SJCRH30 (cell line): ENCODE results near the gene CREBRF. TPM values are rescaled to one million over a fixed set of nuclear protein-coding genes. Genes with fewer than 3 reads are reported as not detected.
A peak's percentile ranks its signal among the peaks of the same experiment; 100 is the strongest.
"Not testable (repeated sequence)": the region's sequence is repeated elsewhere in the genome, so short reads cannot be mapped to it uniquely, and the experiment has no call there.

ENCODE experiments used
- DNase-seq, 2 experiments: peaks; one replicate each; pipeline ENCODE4 v3.0.0-alpha.2; 2015 to 2020
- H3K27ac ChIP-seq: fragments of 250-450 bp; sonication (Bioruptor Pico); 2 replicates; pipeline ENCODE4 v1.5.1; 2020; ENCODE audit warnings: mild to moderate bottlenecking, moderate library complexity
- H3K27me3 ChIP-seq: fragments of 250-450 bp; sonication (Bioruptor Pico); 2 replicates; pipeline ENCODE4 v1.5.1; 2020; ENCODE audit warnings: mild to moderate bottlenecking, moderate library complexity
- H3K36me3 ChIP-seq: fragments of 250-450 bp; sonication (Bioruptor Pico); 2 replicates; pipeline ENCODE4 v1.5.1; 2020; ENCODE audit warnings: mild to moderate bottlenecking, moderate library complexity
- H3K4me1 ChIP-seq: fragments of 250-450 bp; sonication (Bioruptor Pico); 2 replicates; pipeline ENCODE4 v1.5.1; 2020; ENCODE audit warnings: mild to moderate bottlenecking, moderate library complexity
- H3K4me3 ChIP-seq: fragments of 250-450 bp; sonication (Bioruptor Pico); 2 replicates; pipeline ENCODE4 v1.5.1; 2020; ENCODE audit warnings: mild to moderate bottlenecking, moderate library complexity
- H3K9me3 ChIP-seq: fragments of 250-450 bp; sonication (Bioruptor Pico); replicated peaks from 2 replicates; pipeline ENCODE4 v1.5.1; 2020; ENCODE audit warnings: mild to moderate bottlenecking, moderate library complexity
- total RNA-seq: library from RNA; depleted of rRNA; stranded (reverse); fragments of >200 nt; shearing (Covaris generic); gene quantifications from 2 replicates; pipeline ENCODE4 v1.2.3, GENCODE V29; 2014

The CREBRF gene
- total RNA-seq, 1 experiment from 2014 or later = 3.1 TPM

DNA sequence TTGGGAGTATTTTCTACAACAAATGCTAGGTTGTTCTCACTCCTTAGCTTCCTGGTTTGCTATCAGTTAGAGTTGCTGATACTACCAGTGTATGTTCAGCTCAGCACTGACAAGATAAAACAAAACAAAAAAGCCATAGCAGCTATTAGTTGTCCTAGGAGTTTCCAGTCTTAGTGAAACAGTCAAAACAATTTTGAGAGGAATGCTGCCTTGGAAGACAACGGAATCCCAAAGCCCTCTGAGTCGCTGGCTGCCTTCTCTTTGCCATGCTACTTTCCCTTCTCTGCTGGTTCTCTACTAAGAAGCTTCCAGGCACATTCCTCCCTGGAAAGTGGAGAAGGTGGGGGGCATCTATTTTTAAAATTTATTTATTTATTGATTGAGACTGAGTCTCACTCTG, 5.4 kb upstream of the CREBRF start:
- no peaks in the 10 kb centered on the region; the same call in 1 of the 2 replicates for H3K27me3 ChIP-seq
- peaks cover 8% of the 10 kb centered on the region; the same call in 1 of the 2 replicates for H3K4me1 ChIP-seq
- H3K27ac ChIP-seq = no peak overlapping the region
- no peaks in the 10 kb centered on the region for H3K36me3 ChIP-seq
- no peaks in the 10 kb centered on the region for H3K9me3 ChIP-seq
- no peak overlapping the region for H3K4me3 ChIP-seq
- no peak for DNase-seq

DNA sequence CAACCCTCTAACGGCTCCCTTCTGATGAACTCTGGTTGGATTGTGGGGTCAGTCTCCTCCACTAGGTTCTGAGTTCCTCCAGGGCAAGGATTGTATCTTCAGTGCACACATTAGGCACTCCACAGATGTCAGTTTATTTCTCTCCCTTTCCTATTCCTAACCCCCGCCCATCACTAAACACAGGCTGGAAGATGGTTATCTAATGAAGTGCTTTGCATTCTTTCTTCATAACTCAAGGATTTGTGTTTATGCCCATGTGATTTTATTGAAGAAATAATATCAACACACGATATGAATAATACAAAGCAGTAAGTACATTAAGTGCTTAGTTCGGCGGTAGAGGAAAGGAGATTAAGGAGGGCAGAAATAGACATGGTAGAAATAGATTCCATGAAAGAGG, 4.4 kb upstream of the CREBRF start:
- H3K9me3 ChIP-seq = no peaks in the 10 kb centered on the region
- H3K27ac ChIP-seq = no peak overlapping the region
- no peak for DNase-seq
- no peaks in the 10 kb centered on the region; the same call in 1 of the 2 replicates for H3K27me3 ChIP-seq
- H3K4me3 ChIP-seq = no peak overlapping the region
- no peaks in the 10 kb centered on the region for H3K36me3 ChIP-seq
- peaks cover 8% of the 10 kb centered on the region; the same call in 1 of the 2 replicates for H3K4me1 ChIP-seq

DNA sequence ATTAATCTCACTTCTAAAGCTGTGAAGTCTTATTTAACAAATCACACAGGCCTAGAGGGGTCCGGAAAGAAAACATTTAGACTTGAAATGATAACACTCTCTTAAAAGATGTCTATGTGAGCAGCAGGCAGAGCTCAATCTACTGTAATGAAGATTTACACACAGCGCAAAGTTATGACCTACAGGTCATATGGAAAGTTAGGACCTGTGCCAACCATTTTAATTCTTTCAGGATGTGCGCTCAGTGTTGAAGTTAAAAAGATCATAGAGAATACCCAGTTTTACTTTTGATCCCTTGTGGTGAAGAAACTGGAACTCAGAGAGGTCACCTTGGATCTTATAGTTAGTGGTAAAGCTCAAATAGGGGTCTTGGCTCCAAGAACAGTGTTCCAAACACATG, 3.1 kb upstream of the CREBRF start:
- Histone ChIP-seq H3K27ac (no peak overlapping the region), H3K27me3 (no peaks in the 10 kb centered on the region; the same call in 1 of the 2 replicates)
- no peak for DNase-seq

DNA sequence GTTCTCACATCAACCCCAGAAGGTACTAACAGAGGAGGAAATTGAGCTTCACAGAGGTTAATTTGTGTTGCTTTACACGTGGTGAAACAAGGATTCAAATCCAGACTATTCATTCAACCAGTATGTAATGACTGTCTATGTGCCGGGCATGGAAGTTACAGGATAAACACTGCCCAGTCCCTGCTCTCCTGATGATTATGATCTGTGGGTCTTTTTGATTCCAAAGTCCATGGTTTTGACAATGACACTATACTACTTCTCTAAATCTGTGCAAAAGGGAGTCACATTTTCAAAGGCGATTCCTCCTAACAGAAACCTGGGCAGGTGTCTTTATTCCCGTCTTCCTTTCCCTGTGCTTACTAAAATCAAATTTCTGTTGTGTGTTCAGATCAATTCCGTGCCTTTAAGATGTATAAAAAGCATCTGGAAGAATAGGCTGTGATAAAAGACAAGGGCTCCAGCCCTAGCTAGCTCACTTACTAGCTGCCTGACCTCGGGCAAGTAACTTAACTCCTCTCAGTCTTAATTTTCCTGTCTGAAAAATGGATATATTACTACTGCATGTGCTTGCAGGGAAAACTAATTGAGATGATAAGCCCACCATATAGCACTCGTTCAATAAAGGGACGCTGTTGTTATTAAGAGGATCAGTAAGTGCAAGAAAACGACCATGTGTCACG, 970 bp upstream of the CREBRF start:
- H3K27ac ChIP-seq = no peak overlapping the region
- H3K36me3 ChIP-seq = no peaks in the 10 kb centered on the region
- peak overlapping the region; percentile 86 for H3K4me3 ChIP-seq
- H3K27me3 ChIP-seq = no peaks in the 10 kb centered on the region; the same call in 1 of the 2 replicates
- DNase-seq = no peak
- peaks cover 11% of the 10 kb centered on the region; the same call in 1 of the 2 replicates for H3K4me1 ChIP-seq
- no peaks in the 10 kb centered on the region for H3K9me3 ChIP-seq

More for the DNA sequence above, 3.1 kb upstream of the CREBRF start:
- Histone ChIP-seq H3K4me3 (no peak overlapping the region), H3K36me3 (no peaks in the 10 kb centered on the region), H3K4me1 (peaks cover 10% of the 10 kb centered on the region; the same call in 1 of the 2 replicates), H3K9me3 (no peaks in the 10 kb centered on the region)

GRCh38 chr5:173055722-173055982, 500 bp upstream of the CREBRF start:
- no peak for DNase-seq
- Histone ChIP-seq H3K36me3 (no peaks in the 10 kb centered on the region), H3K27ac (no peak overlapping the region), H3K9me3 (no peaks in the 10 kb centered on the region), H3K27me3 (no peaks in the 10 kb centered on the region; the same call in 1 of the 2 replicates), H3K4me3 (peak overlapping the region; percentile 86), H3K4me1 (peaks cover 11% of the 10 kb centered on the region; the same call in 1 of the 2 replicates)

GRCh38 chr5:173056783-173057061, 570 bp downstream of the CREBRF start:
- Histone ChIP-seq H3K27ac (peak overlapping the region; percentile 63), H3K27me3 (no peaks in the 10 kb centered on the region; the same call in 1 of the 2 replicates), H3K4me1 (peaks cover 9% of the 10 kb centered on the region; the same call in 1 of the 2 replicates), H3K4me3 (peak overlapping the region; percentile 86), H3K36me3 (no peaks in the 10 kb centered on the region), H3K9me3 (no peaks in the 10 kb centered on the region)
- no peak for DNase-seq

DNA sequence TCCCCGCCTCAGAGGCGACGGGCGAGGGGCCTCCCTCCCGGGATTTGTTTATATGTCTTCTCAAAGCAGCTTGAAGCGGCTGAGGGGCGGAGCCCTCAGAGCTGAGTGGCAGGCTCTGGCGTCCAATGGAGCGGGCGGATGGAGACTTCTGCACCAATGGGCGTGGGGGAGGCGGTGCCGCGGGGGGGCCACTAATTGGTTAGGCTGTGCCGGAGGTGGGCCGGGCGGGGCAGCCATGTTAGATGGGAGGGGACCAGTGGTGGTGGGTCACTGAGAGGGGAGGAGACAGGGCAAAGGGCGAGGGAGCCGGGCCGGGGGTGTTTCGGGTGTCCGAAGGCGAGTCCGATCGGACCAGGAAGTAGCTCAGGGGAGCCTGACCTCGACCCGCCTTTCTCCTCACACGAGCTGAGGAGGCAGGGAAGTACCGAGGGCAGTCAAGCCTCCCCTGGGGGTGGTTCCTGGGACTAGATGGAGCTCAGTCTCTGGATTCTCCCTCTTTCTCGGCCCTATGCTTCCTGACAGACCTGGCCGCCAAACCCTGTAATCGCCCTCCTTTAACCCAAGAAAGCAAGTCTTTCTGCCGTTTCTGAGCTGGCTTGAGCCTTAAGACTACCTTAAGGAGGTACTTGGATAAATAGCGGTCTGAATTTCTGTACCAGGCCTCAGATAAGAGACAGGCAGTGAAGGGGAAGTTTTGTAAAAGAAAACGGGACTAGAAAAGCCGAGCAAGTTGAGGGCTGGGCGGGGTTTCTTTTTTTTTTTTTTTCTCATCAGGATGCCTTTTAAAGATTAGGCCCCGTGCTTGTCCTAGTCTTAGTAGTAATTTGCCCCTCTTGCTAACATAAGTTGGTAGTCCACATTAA, 1.1 kb downstream of the CREBRF start:
- Histone ChIP-seq H3K4me1 (peaks cover 3% of the 10 kb centered on the region; the same call in 1 of the 2 replicates), H3K27ac (peak overlapping the region; percentile 63), H3K36me3 (no peaks in the 10 kb centered on the region), H3K4me3 (peak overlapping the region; percentile 86), H3K27me3 (no peaks in the 10 kb centered on the region; the same call in 1 of the 2 replicates), H3K9me3 (no peaks in the 10 kb centered on the region)
- DNase-seq = peak; percentile 99

DNA sequence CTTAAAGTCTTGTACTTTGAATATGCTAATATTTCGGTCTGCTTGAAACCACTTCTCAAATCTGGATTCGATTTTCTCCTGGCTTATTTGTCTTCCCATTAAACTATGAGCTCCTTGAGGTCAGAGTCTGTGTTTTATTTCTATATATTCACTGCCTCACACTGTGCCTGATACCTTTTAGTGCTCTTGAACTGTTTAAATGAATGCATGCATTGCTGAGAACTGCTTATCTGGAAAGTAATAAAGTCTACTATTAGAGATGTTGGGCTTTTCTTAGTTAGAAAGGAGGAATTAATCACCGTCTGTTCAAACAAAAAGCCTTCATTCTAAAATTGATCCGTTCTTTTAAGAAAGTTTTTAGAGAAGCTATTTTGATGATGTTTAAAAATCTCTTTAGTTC, 6.0 kb downstream of the CREBRF start:
- no peaks in the 10 kb centered on the region for H3K27me3 ChIP-seq
- H3K4me3 ChIP-seq = no peak overlapping the region
- DNase-seq = no peak
- no peaks in the 10 kb centered on the region for H3K9me3 ChIP-seq
- H3K4me1 ChIP-seq = peaks cover 3% of the 10 kb centered on the region; the same call in 1 of the 2 replicates
- no peaks in the 10 kb centered on the region for H3K36me3 ChIP-seq
- H3K27ac ChIP-seq = no peak overlapping the region

- Histone ChIP-seq H3K27me3 (no peaks in the 10 kb centered on the region), H3K27ac (no peak overlapping the region), H3K4me3 (no peak overlapping the region), H3K36me3 (no peaks in the 10 kb centered on the region), H3K9me3 (no peaks in the 10 kb centered on the region), H3K4me1 (no peaks in the 10 kb centered on the region)
- no peak for DNase-seq
These were observed 9.0 kb downstream of the CREBRF start for GRCh38 chr5:173065155-173065554.

GRCh38 chr5:173069671-173070070, 13.5 kb downstream of the CREBRF start:
- Histone ChIP-seq H3K27ac (no peak overlapping the region), H3K27me3 (no peaks in the 10 kb centered on the region), H3K4me3 (no peak overlapping the region), H3K9me3 (no peaks in the 10 kb centered on the region), H3K36me3 (no peaks in the 10 kb centered on the region), H3K4me1 (no peaks in the 10 kb centered on the region)
- DNase-seq = no peak

GRCh38 chr5:173075137-173075843, 19.1 kb downstream of the CREBRF start:
- Histone ChIP-seq H3K9me3 (no peaks in the 10 kb centered on the region), H3K36me3 (no peaks in the 10 kb centered on the region), H3K4me1 (no peaks in the 10 kb centered on the region), H3K27me3 (no peaks in the 10 kb centered on the region), H3K27ac (no peak overlapping the region), H3K4me3 (no peak overlapping the region)
- no peak for DNase-seq

- Histone ChIP-seq H3K36me3 (no peaks in the 10 kb centered on the region), H3K4me1 (no peaks in the 10 kb centered on the region), H3K27ac (no peak overlapping the region), H3K27me3 (no peaks in the 10 kb centered on the region), H3K9me3 (no peaks in the 10 kb centered on the region), H3K4me3 (no peak overlapping the region)
- DNase-seq = no peak
These were observed 19.8 kb downstream of the CREBRF start for GRCh38 chr5:173075970-173076369.

DNA sequence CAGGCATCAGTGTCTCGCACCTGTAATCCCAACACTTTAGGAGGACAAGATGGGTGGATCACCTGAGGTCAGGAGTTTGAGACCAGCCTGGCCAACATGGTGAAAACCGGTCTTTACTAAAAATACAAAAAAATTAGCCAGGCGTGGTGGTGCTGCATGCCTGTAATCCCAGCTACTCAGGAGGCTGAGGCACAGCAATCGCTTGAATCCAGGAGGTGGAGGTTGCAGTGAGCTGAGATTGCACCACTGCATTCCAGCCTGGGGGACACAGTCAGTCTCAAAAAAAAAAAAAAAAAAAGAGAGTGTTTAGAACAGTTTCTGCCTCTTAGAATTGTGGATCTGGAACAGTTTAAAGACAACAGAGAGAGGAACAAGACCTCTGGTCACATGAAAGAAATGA, 20.3 kb downstream of the CREBRF start:
- H3K9me3 ChIP-seq, H3K4me1 ChIP-seq, DNase-seq, H3K27ac ChIP-seq, H3K4me3 ChIP-seq, H3K27me3 ChIP-seq, H3K36me3 ChIP-seq: not testable (repeated sequence)

DNA sequence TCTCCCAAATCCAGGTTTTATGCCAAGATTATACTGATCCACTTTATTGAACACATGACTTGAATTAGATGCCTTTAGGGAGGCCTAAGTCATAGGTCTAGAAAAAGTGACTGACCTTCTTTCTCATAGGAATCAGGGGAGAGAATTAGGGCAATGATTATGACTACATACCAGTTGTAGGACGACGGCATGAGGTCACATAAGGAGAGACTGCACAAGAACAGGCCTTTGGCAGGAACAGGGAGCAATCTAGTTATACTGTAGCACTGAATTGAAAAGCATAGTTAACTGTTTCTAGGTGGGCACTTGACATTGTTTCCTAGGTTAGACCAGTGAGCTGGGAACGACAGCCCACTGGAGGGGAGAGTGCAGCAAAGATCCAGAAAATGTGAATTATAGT, 22.7 kb downstream of the CREBRF start:
- no peak for DNase-seq
- no peaks in the 10 kb centered on the region for H3K4me1 ChIP-seq

GRCh38 chr5:173089581-173089980, 33.4 kb downstream of the CREBRF start:
- no peak overlapping the region for H3K27ac ChIP-seq
- no peaks in the 10 kb centered on the region for H3K9me3 ChIP-seq
- H3K4me3 ChIP-seq = no peak overlapping the region
- no peaks in the 10 kb centered on the region for H3K36me3 ChIP-seq
- DNase-seq = no peak
- no peaks in the 10 kb centered on the region for H3K27me3 ChIP-seq
- H3K4me1 ChIP-seq = peaks cover 11% of the 10 kb centered on the region

More for the DNA sequence above, 22.7 kb downstream of the CREBRF start:
- H3K27ac ChIP-seq = no peak overlapping the region
- no peaks in the 10 kb centered on the region for H3K9me3 ChIP-seq
- H3K36me3 ChIP-seq = no peaks in the 10 kb centered on the region
- H3K27me3 ChIP-seq = no peaks in the 10 kb centered on the region
- H3K4me3 ChIP-seq = no peak overlapping the region
